C4-2B (cell line): ENCODE data around the gene KIF19.

Source experiments
- CTCF ChIP-seq: fragments of 450-650 bp; conservative IDR thresholded peaks from 2 replicates; pipeline ENCODE4 v1.5.1; 2017; ENCODE audit warnings: mild to moderate bottlenecking
- ZFX ChIP-seq: fragments of 450-650 bp; IDR thresholded peaks from 2 replicates; pipeline ENCODE4 v1.6.1; 2017

GRCh38 chr17:74386386-74386785 lies 60.4 kb downstream of the KIF19 start:
- TF ChIP-seq CTCF (no peak), ZFX (no peak)
